Naive thymus-derived CD4-positive, alpha-beta T cell (primary cell): Measurements from ENCODE around the gene CMPK1. TPM values are rescaled to one million over a fixed set of nuclear protein-coding genes. Genes with fewer than 3 reads are reported as not detected.
A peak's percentile ranks its signal among the peaks of the same experiment; 100 is the strongest.

ENCODE experiments used
- ATAC-seq: fragments of 150-1000 bp; cut with Tn5 transposase; 2 replicates; pipeline ENCODE4 v1.10.0; 2021; ENCODE audit warnings: mild to moderate bottlenecking, moderate library complexity
- CTCF ChIA-PET: fragments of 350-600 bp; sonication (Branson Sonifier 250); formaldehyde crosslinking; loops from one replicate; lab custom pipeline; 2021; ENCODE audit warnings: antibody characterized with exemption; lab: Charles Lee
- POLR2A ChIA-PET: fragments of 350-600 bp; sonication (Branson Sonifier 250); formaldehyde crosslinking; loops from one replicate; lab custom pipeline; 2021; ENCODE audit warnings: antibody characterized with exemption, inconsistent platforms; lab: Charles Lee
- DNase-seq, 9 donors: peaks; one replicate each; pipeline versions ENCODE4 v3.0.0 to v3.0.0-alpha.2; 2020 to 2022; ENCODE audit warnings: mixed read lengths in 1 of 9
- H3K27ac ChIP-seq: one replicate; pipeline ENCODE4 v1.7.0; 2013; ENCODE audit warnings: mild to moderate bottlenecking, low read depth, low read length, moderate library complexity
- H3K27me3 ChIP-seq, 2 donors: one replicate each; pipeline ENCODE4 v1.7.0; 2013; ENCODE audit warnings: low read length in 2 of 2, mild to moderate bottlenecking in 2 of 2, moderate library complexity in 2 of 2; ENCODE audit not compliant: control insufficient read depth in 2 of 2, insufficient read depth in 2 of 2
- H3K36me3 ChIP-seq, 3 experiments: 1 replicate in 2 of 3; 2 replicates in 1 of 3; pipeline ENCODE4 v1.7.0; 2013; ENCODE audit warnings: low read length in 3 of 3, mild to moderate bottlenecking in 3 of 3, moderate library complexity in 1 of 3; ENCODE audit not compliant: insufficient read depth in 3 of 3, control insufficient read depth in 2 of 3
- H3K4me1 ChIP-seq, 2 donors: one replicate each; pipeline ENCODE4 v1.7.0; 2013; ENCODE audit warnings: low read length in 2 of 2, mild to moderate bottlenecking in 2 of 2, moderate library complexity in 1 of 2; ENCODE audit not compliant: control insufficient read depth in 2 of 2, insufficient read depth in 2 of 2
- H3K4me3 ChIP-seq: 2 replicates; pipeline ENCODE4 v1.7.0; 2013; ENCODE audit warnings: mild to moderate bottlenecking, low read length
- H3K9me3 ChIP-seq, 3 experiments: 1 replicate in 2 of 3; 2 replicates in 1 of 3; pipeline ENCODE4 v1.7.0; 2013; ENCODE audit warnings: low read length in 3 of 3; ENCODE audit not compliant: control insufficient read depth in 2 of 3
- H3K27ac Mint-ChIP-seq, 9 donors: one replicate each; pipeline ENCODE4 v1.8.0; 2020 to 2022; ENCODE audit warnings: mixed read lengths in 9 of 9, mild to moderate bottlenecking in 8 of 9, moderate library complexity in 5 of 9, inconsistent platforms in 2 of 9
- H3K27me3 Mint-ChIP-seq, 5 donors: one replicate each; pipeline ENCODE4 v1.8.0; 2021 to 2022; ENCODE audit warnings: mixed read lengths in 5 of 5, mild to moderate bottlenecking in 1 of 5
- H3K36me3 Mint-ChIP-seq, 5 donors: one replicate each; pipeline ENCODE4 v1.8.0; 2020 to 2022; ENCODE audit warnings: mixed read lengths in 5 of 5, mild to moderate bottlenecking in 3 of 5, inconsistent platforms in 1 of 5
- H3K4me1 Mint-ChIP-seq, 7 donors: one replicate each; pipeline ENCODE4 v1.8.0; 2020 to 2022; ENCODE audit warnings: mixed read lengths in 7 of 7, mild to moderate bottlenecking in 3 of 7, inconsistent platforms in 1 of 7
- H3K4me3 Mint-ChIP-seq, 10 donors: one replicate each; pipeline ENCODE4 v1.8.0; 2020 to 2022; ENCODE audit warnings: mild to moderate bottlenecking in 10 of 10, mixed read lengths in 10 of 10, moderate library complexity in 6 of 10, inconsistent platforms in 2 of 10
- H3K9me3 Mint-ChIP-seq, 11 donors: one replicate each; pipeline ENCODE4 v1.8.0; 2020 to 2022; ENCODE audit warnings: mixed read lengths in 11 of 11, mild to moderate bottlenecking in 4 of 11, inconsistent platforms in 1 of 11, moderate library complexity in 1 of 11
- intact Hi-C, 2 donors: fragments of 100-400 bp; cut with micrococcal nuclease; formaldehyde crosslinking; loops; one replicate each; pipeline ENCODE4 v1.15.1; 2023
- polyA plus RNA-seq, 2 donors: library from polyadenylated mRNA; unstranded; fragments of 300-500 nt; fragmentation: Illumina TruSeq; gene quantifications; one replicate each; pipeline ENCODE4 v1.2.3, GENCODE V29; 2021
- total RNA-seq, 6 experiments: library from RNA in 5 of 6; stranded (reverse) in 5 of 6; gene quantifications; 1 replicate in 5 of 6; 2 replicates in 1 of 6; pipeline ENCODE4 v1.2.3 and lab custom pipeline; 2021 to 2026

CMPK1 gene
- total and polyA plus RNA-seq, 7 experiments from 2014 or later, result 83.2 to 159 (median 134) TPM

GRCh38 chr1:47371016-47371517 lies 37.5 kb downstream of the CMPK1 start:
- ChIA-PET CTCF (no interaction called here), POLR2A (no interaction called here)
- no peaks in the 10 kb centered on the region for H3K4me1 Mint-ChIP-seq
- peaks cover 0 to 1% (median 0%) of the 10 kb centered on the region in 11 donors for H3K9me3 Mint-ChIP-seq
- intact Hi-C loops, result no loop called here
- H3K27me3 Mint-ChIP-seq, result no peaks in the 10 kb centered on the region
- Histone ChIP-seq H3K27ac (no peak overlapping the region), H3K4me3 (no peak overlapping the region), H3K4me1 (no peaks in the 10 kb centered on the region), H3K9me3 (no peaks in the 10 kb centered on the region), H3K27me3 (no peaks in the 10 kb centered on the region), H3K36me3 (peaks cover 6 to 47% (median 10%) of the 10 kb centered on the region in 3 experiments)
- H3K27ac Mint-ChIP-seq, result no peak overlapping the region
- ATAC-seq (no peak), DNase-seq (no peak)
- H3K36me3 Mint-ChIP-seq, result peaks cover 0 to 42% (median 20%) of the 10 kb centered on the region in 5 donors
- H3K4me3 Mint-ChIP-seq, result no peak overlapping the region

DNA sequence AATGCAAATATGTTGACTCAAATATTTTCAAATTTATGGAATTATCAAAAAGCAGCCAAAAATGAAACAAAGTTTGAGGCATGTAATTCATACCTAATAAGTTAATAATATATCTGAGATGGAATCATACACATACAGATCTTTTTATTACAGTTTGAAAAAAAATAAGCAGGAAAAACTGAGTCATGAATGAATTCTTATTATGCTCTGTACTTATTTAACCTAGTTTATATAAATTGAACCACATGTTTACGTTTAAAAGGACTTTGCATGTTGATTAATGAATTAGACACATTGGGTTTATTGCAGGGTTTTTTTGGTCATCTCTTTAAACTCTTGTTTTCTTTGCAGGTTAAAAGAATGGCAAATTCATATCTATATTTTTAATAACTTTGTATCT lies 40.9 kb downstream of the CMPK1 start:
- Histone ChIP-seq H3K4me1 (no peaks in the 10 kb centered on the region), H3K36me3 (peaks cover 6 to 54% (median 10%) of the 10 kb centered on the region in 3 experiments), H3K9me3 (no peaks in the 10 kb centered on the region), H3K4me3 (no peak overlapping the region), H3K27ac (no peak overlapping the region), H3K27me3 (no peaks in the 10 kb centered on the region)
- H3K27me3 Mint-ChIP-seq, result no peaks in the 10 kb centered on the region
- no peak overlapping the region for H3K27ac Mint-ChIP-seq
- peaks cover 0 to 2% (median 0%) of the 10 kb centered on the region in 7 donors for H3K4me1 Mint-ChIP-seq
- CTCF ChIA-PET, result no interaction called here
- H3K9me3 Mint-ChIP-seq, result peaks cover 0 to 1% (median 0%) of the 10 kb centered on the region in 11 donors
- DNase-seq (no peak), ATAC-seq (no peak)
- H3K4me3 Mint-ChIP-seq, result no peak overlapping the region
- intact Hi-C loops, result no loop called here
- POLR2A ChIA-PET, result no interaction called here
- peaks cover 0 to 59% (median 29%) of the 10 kb centered on the region in 5 donors for H3K36me3 Mint-ChIP-seq

GRCh38 chr1:47378147-47378546 lies 44.6 kb downstream of the CMPK1 start:
- ATAC-seq, result no peak
- intact Hi-C loops, result no loop called here
- CTCF ChIA-PET, result no interaction called here
- H3K4me3 Mint-ChIP-seq, result no peak overlapping the region
- H3K36me3 Mint-ChIP-seq, result peaks cover 0 to 48% (median 26%) of the 10 kb centered on the region in 5 donors
- no peak overlapping the region for H3K4me3 ChIP-seq
- H3K27ac ChIP-seq, result no peak overlapping the region
- DNase-seq, result no peak
- no peaks in the 10 kb centered on the region for H3K9me3 ChIP-seq
- peak overlapping the region in 1 of 9 donors; percentile 43 for H3K27ac Mint-ChIP-seq
- H3K27me3 Mint-ChIP-seq, result no peaks in the 10 kb centered on the region
- POLR2A ChIA-PET, result no interaction called here
- H3K4me1 ChIP-seq, result no peaks in the 10 kb centered on the region
- H3K27me3 ChIP-seq, result no peaks in the 10 kb centered on the region
- H3K36me3 ChIP-seq, result peaks cover 6 to 43% (median 10%) of the 10 kb centered on the region in 3 experiments
- peaks cover 0 to 2% (median 0%) of the 10 kb centered on the region in 7 donors for H3K4me1 Mint-ChIP-seq
- no peaks in the 10 kb centered on the region for H3K9me3 Mint-ChIP-seq

- POLR2A ChIA-PET, result no interaction called here
- Histone ChIP-seq H3K27ac (no peak overlapping the region), H3K4me3 (no peak overlapping the region), H3K9me3 (no peaks in the 10 kb centered on the region), H3K27me3 (no peaks in the 10 kb centered on the region), H3K4me1 (no peaks in the 10 kb centered on the region), H3K36me3 (peaks cover 0 to 19% (median 0%) of the 10 kb centered on the region in 3 experiments)
- Mint-ChIP-seq H3K4me3 (no peak overlapping the region), H3K9me3 (no peaks in the 10 kb centered on the region), H3K27ac (peak overlapping the region in 1 of 9 donors; percentile 56), H3K4me1 (peaks cover 0 to 2% (median 0%) of the 10 kb centered on the region in 7 donors), H3K36me3 (peaks cover 0 to 35% (median 20%) of the 10 kb centered on the region in 5 donors), H3K27me3 (no peaks in the 10 kb centered on the region)
- ATAC-seq (no peak), DNase-seq (no peak)
- intact Hi-C loops, result no loop called here
- CTCF ChIA-PET, result interaction anchor here (0.7 kb wide), 1 partner anchor 188 kb away, joined by 3 read pairs; no protein-coding TSS in a partner anchor
Measured at GRCh38 chr1:47380699-47381098, 47.1 kb downstream of the CMPK1 start.

DNA sequence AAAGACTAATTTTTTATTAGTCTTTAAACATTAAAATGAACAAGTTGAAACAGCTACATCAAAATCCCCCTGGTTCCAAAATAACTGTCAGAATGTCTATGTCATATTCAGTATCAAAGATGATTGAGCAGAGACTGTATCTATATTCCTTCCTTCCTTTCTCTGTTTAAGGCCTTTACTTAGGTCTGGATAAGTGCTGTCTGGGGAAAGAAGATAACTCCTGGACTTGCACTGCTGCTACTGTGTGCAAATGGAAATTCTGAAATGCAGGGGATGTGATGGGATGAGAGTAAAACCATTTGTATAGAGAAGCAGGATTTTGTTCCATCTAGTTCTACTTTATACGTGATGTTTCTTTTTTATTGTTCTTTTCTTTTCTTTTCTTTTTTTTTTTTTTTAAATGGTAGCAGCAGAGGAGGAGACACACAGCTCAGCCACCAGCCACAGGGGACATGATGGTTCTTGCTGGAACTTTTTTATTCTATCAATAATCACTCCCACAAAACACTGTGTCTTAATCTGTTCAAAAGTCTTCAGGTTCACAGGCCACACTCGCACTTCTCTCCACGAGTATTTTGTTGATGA lies 48.9 kb downstream of the CMPK1 start:
- Histone ChIP-seq H3K4me3 (no peak overlapping the region), H3K9me3 (no peaks in the 10 kb centered on the region), H3K36me3 (peaks cover 0 to 10% (median 0%) of the 10 kb centered on the region in 3 experiments), H3K4me1 (no peaks in the 10 kb centered on the region), H3K27ac (no peak overlapping the region), H3K27me3 (no peaks in the 10 kb centered on the region)
- peaks cover 0 to 2% (median 0%) of the 10 kb centered on the region in 5 donors for H3K27me3 Mint-ChIP-seq
- POLR2A ChIA-PET, result no interaction called here
- no peak overlapping the region for H3K27ac Mint-ChIP-seq
- intact Hi-C loops, result no loop called here
- peaks cover 0 to 35% (median 15%) of the 10 kb centered on the region in 5 donors for H3K36me3 Mint-ChIP-seq
- H3K4me3 Mint-ChIP-seq, result no peak overlapping the region
- DNase-seq, result no peak
- no peaks in the 10 kb centered on the region for H3K9me3 Mint-ChIP-seq
- ATAC-seq, result no peak
- peaks cover 0 to 2% (median 0%) of the 10 kb centered on the region in 7 donors for H3K4me1 Mint-ChIP-seq
- CTCF ChIA-PET, result no interaction called here

- H3K4me1 ChIP-seq, result no peaks in the 10 kb centered on the region
- no peak overlapping the region for H3K27ac ChIP-seq
- no peak overlapping the region for H3K27ac Mint-ChIP-seq
- H3K4me1 Mint-ChIP-seq, result peaks cover 0 to 4% (median 0%) of the 10 kb centered on the region in 7 donors
- no peaks in the 10 kb centered on the region for H3K9me3 ChIP-seq
- POLR2A ChIA-PET, result no interaction called here
- intact Hi-C loops, result no loop called here
- no peaks in the 10 kb centered on the region for H3K9me3 Mint-ChIP-seq
- no peak for ATAC-seq
- H3K27me3 ChIP-seq, result no peaks in the 10 kb centered on the region
- no peak overlapping the region for H3K4me3 ChIP-seq
- peaks cover 0 to 8% (median 0%) of the 10 kb centered on the region in 3 experiments for H3K36me3 ChIP-seq
- H3K4me3 Mint-ChIP-seq, result no peak overlapping the region
- DNase-seq, result no peak
- peaks cover 0 to 22% (median 10%) of the 10 kb centered on the region in 5 donors for H3K36me3 Mint-ChIP-seq
- CTCF ChIA-PET, result interaction anchor here (0.7 kb wide), 1 partner anchor 1141 kb away, joined by 4 read pairs; no protein-coding TSS in a partner anchor
- H3K27me3 Mint-ChIP-seq, result peaks cover 0 to 2% (median 0%) of the 10 kb centered on the region in 5 donors
Measured at GRCh38 chr1:47384083-47384482, 50.5 kb downstream of the CMPK1 start.
